Lung (tissue), 12 donors: Measurements from ENCODE around the gene MOSMO. TPM values are rescaled to one million over a fixed set of nuclear protein-coding genes. Genes with fewer than 3 reads are reported as not detected.

ENCODE experiments used
- ATAC-seq: fragments of 200-7000 bp; cut with Tn5 transposase; one replicate; pipeline ENCODE4 v1.9.1; 2020; ENCODE audit warnings: moderate number of reproducible peaks; ENCODE audit not compliant: insufficient read depth, low FRiP score
- DNase-seq, 3 donors: peaks; one replicate each; pipeline ENCODE4 v3.0.0-alpha.2; 2013 to 2017
- H3K27ac ChIP-seq, 2 donors: one replicate each; pipeline ENCODE4 v1.5.1; 2013; ENCODE audit warnings: mild to moderate bottlenecking in 2 of 2, moderate library complexity in 2 of 2, control low read depth in 1 of 2, inconsistent platforms in 1 of 2, low read depth in 1 of 2, low read length in 1 of 2
- H3K27me3 ChIP-seq, 3 donors: one replicate each; pipeline ENCODE4 v1.5.1; 2013; ENCODE audit warnings: low read length in 2 of 3; ENCODE audit not compliant: control insufficient read depth in 3 of 3, insufficient read depth in 3 of 3
- H3K36me3 ChIP-seq, 4 donors: one replicate each; pipeline ENCODE4 v1.5.1; 2013; ENCODE audit warnings: low read length in 4 of 4, mild to moderate bottlenecking in 1 of 4, moderate library complexity in 1 of 4; ENCODE audit not compliant: control insufficient read depth in 4 of 4, insufficient read depth in 4 of 4
- H3K4me1 ChIP-seq, 5 donors: one replicate each; pipeline ENCODE4 v1.5.1; 2013; ENCODE audit warnings: low read length in 5 of 5, mild to moderate bottlenecking in 2 of 5, moderate library complexity in 1 of 5; ENCODE audit not compliant: control insufficient read depth in 5 of 5, insufficient read depth in 5 of 5
- H3K4me3 ChIP-seq: one replicate; pipeline ENCODE4 v1.5.1; 2013; ENCODE audit warnings: mild to moderate bottlenecking, control low read depth, moderate library complexity
- H3K9ac ChIP-seq, 2 donors: one replicate each; pipeline ENCODE4 v1.5.1; 2013; ENCODE audit warnings: low read length in 2 of 2, control low read depth in 1 of 2; ENCODE audit not compliant: insufficient read depth in 1 of 2
- H3K9me3 ChIP-seq, 4 donors: one replicate each; pipeline ENCODE4 v1.5.1; 2013; ENCODE audit warnings: low read length in 3 of 4, mild to moderate bottlenecking in 1 of 4, moderate library complexity in 1 of 4; ENCODE audit not compliant: control insufficient read depth in 4 of 4, insufficient read depth in 3 of 4
- CTCF ChIP-seq: IDR thresholded peaks from 2 replicates; pipeline ENCODE4 v1.5.1; 2012; ENCODE audit warnings: mild to moderate bottlenecking; ENCODE audit errors: control extremely low read depth, extremely low read depth
- WGBS, 2 donors: extraction: QIAGEN DNeasy Blood & Tissue Kit; methylation state at CpG; one replicate each; pipeline ENCODE4 v1.1.7; 2013; 5-methylcytosine and 5-hydroxymethylcytosine counted together
- polyA plus RNA-seq, 2 donors: library from polyadenylated mRNA; stranded (reverse); fragments of 200-250 nt; gene quantifications; one replicate each; pipeline ENCODE4 v1.2.1, GENCODE V29; 2013
- total RNA-seq, 2 donors: library from RNA; depleted of rRNA in 1 of 2; stranded (reverse); fragments of >200 nt in 1 of 2; gene quantifications; one replicate each; pipeline ENCODE4 v1.2.1, GENCODE V29; 2014 to 2021
- donor health status: control.
- donor health status: control.
- donor health status: Bipolar disorder and iron deficiency.
- donor health status: healthy.
- donor health status: DM: yes; HTN: yes; CAD: no.

MOSMO gene
- total and polyA plus RNA-seq, 4 donors = 10.3 to 30.6 (median 11.3) TPM

DNA sequence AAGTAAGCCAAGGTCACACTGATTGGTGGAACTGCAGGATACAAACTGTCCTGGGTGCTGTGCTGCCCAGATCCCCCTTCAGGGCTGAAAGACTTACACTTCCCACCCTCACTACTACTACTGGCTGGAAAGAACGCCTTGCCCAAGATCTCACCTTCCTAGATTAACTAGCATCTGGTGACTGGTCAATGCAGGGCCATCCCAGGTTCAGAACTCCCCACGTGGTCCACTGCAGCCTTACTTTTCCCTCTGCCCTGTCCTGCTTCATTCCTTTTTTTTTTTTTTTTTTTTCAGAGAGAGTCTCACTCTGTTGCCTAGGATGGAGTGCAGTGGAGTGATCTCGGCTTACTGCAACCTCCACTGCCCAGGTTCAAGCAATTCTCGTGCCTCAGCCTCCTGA, 4.7 kb upstream of the MOSMO start:
- 77 to 91% methylated on average over 4 of the region's 4 CpGs for WGBS, 2 donors
- Histone ChIP-seq H3K9ac (no peak overlapping the region), H3K9me3 (no peaks in the 10 kb centered on the region), H3K4me1 (peaks cover 0 to 21% (median 7%) of the 10 kb centered on the region in 5 donors), H3K4me3 (no peak overlapping the region), H3K27me3 (no peaks in the 10 kb centered on the region), H3K36me3 (no peaks in the 10 kb centered on the region), H3K27ac (no peak overlapping the region)
- ATAC-seq = no peak
- no peak for TF ChIP-seq CTCF
- DNase-seq = no peak

DNA sequence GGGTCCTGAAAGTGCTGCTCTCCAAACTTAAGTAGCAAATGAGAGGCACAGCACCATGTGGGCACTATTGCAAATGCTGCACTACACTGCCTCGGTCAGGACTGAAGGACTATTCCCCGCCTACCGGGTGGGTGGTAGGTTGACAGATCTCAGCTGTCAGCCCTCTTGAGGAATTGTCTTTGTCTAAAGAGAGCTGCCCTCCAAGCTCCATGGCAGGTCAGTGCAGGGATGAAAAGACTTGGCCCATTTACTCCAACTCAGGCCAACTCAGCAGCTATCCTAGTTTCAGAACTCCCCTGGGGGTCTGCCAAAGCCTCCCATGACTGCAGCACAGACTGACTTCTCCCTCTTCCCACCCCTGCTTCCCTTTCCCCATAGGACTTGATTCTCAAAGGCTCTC, 3.6 kb upstream of the MOSMO start:
- Histone ChIP-seq H3K4me3 (no peak overlapping the region), H3K9ac (no peak overlapping the region), H3K36me3 (no peaks in the 10 kb centered on the region), H3K27ac (no peak overlapping the region), H3K4me1 (peaks cover 2 to 29% (median 11%) of the 10 kb centered on the region in 5 donors), H3K27me3 (no peaks in the 10 kb centered on the region), H3K9me3 (no peaks in the 10 kb centered on the region)
- no peak for TF ChIP-seq CTCF
- ATAC-seq (no peak), DNase-seq (peak; percentile 29 to 69 (median 67))
- 63 to 83% methylated on average over 3 of the region's 3 CpGs for WGBS, 2 donors

DNA sequence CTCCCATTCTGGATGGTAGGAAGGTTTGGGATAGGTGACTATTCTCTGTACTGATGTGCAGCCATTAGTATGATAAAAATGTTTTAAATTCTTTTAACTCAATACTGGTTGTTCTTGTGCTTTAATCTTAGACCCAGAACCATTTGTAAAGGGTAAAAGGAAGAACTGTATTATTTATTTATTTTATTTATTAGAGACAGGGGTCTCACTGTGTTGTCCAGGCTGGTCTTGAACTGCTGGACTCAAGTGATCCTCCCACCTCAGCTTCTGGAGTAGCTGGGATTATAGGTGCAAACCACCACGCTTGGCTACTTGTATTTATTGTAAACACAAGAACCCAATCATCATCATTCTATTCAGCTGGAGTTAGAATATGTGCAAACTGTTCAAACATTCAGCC, 2.2 kb upstream of the MOSMO start:
- no peak for DNase-seq
- no peak for ATAC-seq
- Histone ChIP-seq H3K4me1 (peaks cover 3 to 30% (median 13%) of the 10 kb centered on the region in 5 donors), H3K36me3 (no peaks in the 10 kb centered on the region), H3K4me3 (no peak overlapping the region), H3K9me3 (no peaks in the 10 kb centered on the region), H3K27me3 (no peaks in the 10 kb centered on the region), H3K27ac (no peak overlapping the region), H3K9ac (no peak overlapping the region)
- WGBS, 2 donors = 83 to 91% methylated on average over 1 of the region's 1 CpG
- TF ChIP-seq CTCF = no peak

DNA sequence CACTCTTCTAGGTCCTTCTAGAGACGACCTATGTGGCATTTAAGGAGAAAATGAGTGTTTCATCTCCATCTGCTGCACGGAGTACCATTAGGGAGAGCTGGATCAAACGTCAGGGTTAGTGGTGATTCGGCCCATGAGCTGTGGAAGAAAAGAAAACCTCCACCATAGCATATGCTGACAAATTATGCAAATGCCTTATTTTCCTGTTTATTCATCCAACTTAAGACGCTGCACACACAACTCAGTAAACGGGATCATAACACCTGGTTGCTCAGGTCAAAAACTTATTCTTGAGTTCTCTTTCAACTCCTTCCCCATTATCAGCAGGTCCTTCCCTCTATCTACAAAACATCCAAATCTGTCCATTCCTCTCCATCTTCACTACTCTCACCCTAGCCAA, 1.3 kb upstream of the MOSMO start:
- H3K4me1 ChIP-seq = peaks cover 3 to 30% (median 11%) of the 10 kb centered on the region in 5 donors
- no peak for ATAC-seq
- no peaks in the 10 kb centered on the region for H3K36me3 ChIP-seq
- no peaks in the 10 kb centered on the region for H3K9me3 ChIP-seq
- H3K9ac ChIP-seq = no peak overlapping the region
- no peak for DNase-seq
- 67 to 76% methylated on average over 6 of the region's 6 CpGs for WGBS, 2 donors
- H3K4me3 ChIP-seq = no peak overlapping the region
- no peak for TF ChIP-seq CTCF
- H3K27me3 ChIP-seq = no peaks in the 10 kb centered on the region
- H3K27ac ChIP-seq = no peak overlapping the region
